PFSK-1 (cell line): ENCODE data around the gene EML1.

Experiments
- FOXP2 ChIP-seq: optimal IDR thresholded peaks from 2 replicates; pipeline ENCODE3; 2011; ENCODE audit warnings: borderline replicate concordance, control low read depth, inconsistent platforms; ENCODE audit not compliant: insufficient read depth; ENCODE audit errors: extremely low read length, extremely low read depth
- POLR2AphosphoS5 ChIP-seq: IDR thresholded peaks from 2 replicates; pipeline ENCODE4 v1.6.1; 2012; ENCODE audit warnings: low read depth, mild to moderate bottlenecking, control low read depth, low read length, moderate library complexity
- REST ChIP-seq, 2 experiments: IDR thresholded peaks; 2 replicates each; pipeline versions ENCODE4 v1.6.1 to v1.8.0; 2011 to 2012; ENCODE audit warnings: low read depth in 2 of 2, low read length in 2 of 2, control low read depth in 1 of 2, inconsistent platforms in 1 of 2, mild to moderate bottlenecking in 1 of 2, moderate library complexity in 1 of 2; ENCODE audit not compliant: insufficient read depth in 1 of 2
- SIN3A ChIP-seq: IDR thresholded peaks from 2 replicates; pipeline ENCODE4 v1.6.1; 2012; ENCODE audit warnings: mild to moderate bottlenecking, low read length, moderate library complexity, borderline replicate concordance; ENCODE audit not compliant: insufficient read depth
- TAF1 ChIP-seq: IDR thresholded peaks from 2 replicates; pipeline ENCODE4 v1.6.1; 2012; ENCODE audit warnings: low read length, control low read depth, borderline replicate concordance; ENCODE audit not compliant: insufficient read depth

The EML1 gene

GRCh38 chr14:99955826-99956455 is 162.7 kb downstream of the EML1 start:
- TF ChIP-seq SIN3A = no peak
- TF ChIP-seq POLR2AphosphoS5 = no peak
- no peak for TF ChIP-seq FOXP2
- TF ChIP-seq REST (IDR thresholded peaks at IDR 0.05; ENCODE audit: insufficient read depth in 1 of 2, low read depth in 2 of 2, low read length in 2 of 2) = no peak
- TF ChIP-seq TAF1 = no peak

GRCh38 chr14:99958380-99958779 is 165.2 kb downstream of the EML1 start:
- TF ChIP-seq REST (IDR thresholded peaks at IDR 0.05; ENCODE audit: insufficient read depth in 1 of 2, low read depth in 2 of 2, low read length in 2 of 2) (no peak), POLR2AphosphoS5 (no peak), FOXP2 (no peak), SIN3A (no peak), TAF1 (no peak)

GRCh38 chr14:99961826-99962518 is 168.8 kb downstream of the EML1 start:
- TF ChIP-seq POLR2AphosphoS5 (no peak), REST (IDR thresholded peaks at IDR 0.05; ENCODE audit: insufficient read depth in 1 of 2, low read depth in 2 of 2, low read length in 2 of 2) (no peak), SIN3A (no peak), TAF1 (no peak), FOXP2 (no peak)

GRCh38 chr14:99964979-99965378 is 171.8 kb downstream of the EML1 start:
- TF ChIP-seq SIN3A (no peak), FOXP2 (no peak), REST (IDR thresholded peaks at IDR 0.05; ENCODE audit: insufficient read depth in 1 of 2, low read depth in 2 of 2, low read length in 2 of 2) (no peak), POLR2AphosphoS5 (no peak), TAF1 (no peak)
